T-helper 2 cell treated with Interferon-gamma antibody and Interleukin-4, amounts not matched to agents 5 μg/mL and 100 μg/mL, for 36 hours (primary cell): Measurements from ENCODE around the gene OGFOD3.
"Not testable (repeated sequence)": the region's sequence is repeated elsewhere in the genome, so short reads cannot be mapped to it uniquely, and the experiment has no call there.

ENCODE experiments used
- DNase-seq: peaks from one replicate; pipeline ENCODE4 v3.0.0; 2021; ENCODE audit warnings: low spot score
- H3K27ac Mint-ChIP-seq: one replicate; pipeline ENCODE4 v1.8.0; 2021; ENCODE audit warnings: mild to moderate bottlenecking, mixed read lengths
- H3K27me3 Mint-ChIP-seq: one replicate; pipeline ENCODE4 v1.8.0; 2021; ENCODE audit warnings: low read depth, mixed read lengths
- H3K36me3 Mint-ChIP-seq: one replicate; pipeline ENCODE4 v1.8.0; 2021; ENCODE audit warnings: low read depth, mixed read lengths
- H3K4me1 Mint-ChIP-seq: one replicate; pipeline ENCODE4 v1.8.0; 2021; ENCODE audit warnings: low read depth, mixed read lengths
- H3K4me3 Mint-ChIP-seq: one replicate; pipeline ENCODE4 v1.8.0; 2022; ENCODE audit warnings: mild to moderate bottlenecking, moderate library complexity, mixed read lengths
- H3K9me3 Mint-ChIP-seq: one replicate; pipeline ENCODE4 v1.8.0; 2021; ENCODE audit warnings: mixed read lengths

Gene OGFOD3

GRCh38 chr17:82453151-82453550, 34.8 kb upstream of the OGFOD3 start:
- H3K27me3 Mint-ChIP-seq, H3K4me3 Mint-ChIP-seq, H3K27ac Mint-ChIP-seq, H3K9me3 Mint-ChIP-seq, DNase-seq: not testable (repeated sequence)
- H3K36me3 Mint-ChIP-seq, result peaks cover 25% of the 10 kb centered on the region
- H3K4me1 Mint-ChIP-seq, result peaks cover 36% of the 10 kb centered on the region

GRCh38 chr17:82452162-82452561, 33.8 kb upstream of the OGFOD3 start:
- Mint-ChIP-seq H3K27ac (peak overlapping the region; percentile 92), H3K27me3 (no peaks in the 10 kb centered on the region), H3K36me3 (peaks cover 27% of the 10 kb centered on the region), H3K4me3 (peak overlapping the region; percentile 92), H3K9me3 (peaks cover 8% of the 10 kb centered on the region), H3K4me1 (peaks cover 30% of the 10 kb centered on the region)
- DNase-seq, result no peak

- Mint-ChIP-seq H3K27me3 (no peaks in the 10 kb centered on the region), H3K27ac (peak within 1 kb of the TSS; percentile 92), H3K4me1 (peaks cover 24% of the 10 kb centered on the region), H3K4me3 (peak within 1 kb of the TSS; percentile 92), H3K36me3 (peaks cover 29% of the 10 kb centered on the region), H3K9me3 (peaks cover 8% of the 10 kb centered on the region)
- DNase-seq, result peak; percentile 92
Observed at GRCh38 chr17:82450357-82451106, 32.1 kb upstream of the OGFOD3 start, which contains the start of gene CYBC1. TSS of gene CYBC1 (minus strand) at chr17:82450752. CDS start at chr17:82449254, 1,498 bp downstream.

DNA sequence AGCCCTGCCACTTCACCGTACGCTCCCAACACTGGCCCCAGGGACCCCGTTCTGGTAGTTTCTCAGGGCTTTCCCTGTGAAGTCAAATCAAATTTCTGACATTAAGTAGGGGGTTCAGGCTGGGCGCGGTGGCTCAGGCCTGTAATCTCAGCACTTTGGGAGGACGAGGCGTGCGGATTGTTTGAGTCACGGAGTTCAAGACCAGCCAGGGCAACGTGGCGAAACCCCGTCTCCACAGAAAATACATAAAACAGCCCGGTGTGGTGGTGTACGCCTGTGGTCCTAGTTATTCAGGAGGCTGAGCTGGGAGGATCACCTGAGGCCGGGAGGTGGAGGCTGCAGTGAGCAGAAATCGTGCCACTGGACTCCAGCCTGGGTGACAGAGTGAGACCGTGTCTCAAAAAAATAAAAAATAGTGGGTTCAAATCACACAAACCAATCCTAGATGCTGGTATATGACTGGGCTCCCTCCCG, 31.5 kb upstream of the OGFOD3 start:
- no peak for DNase-seq
- H3K27me3 Mint-ChIP-seq, result no peaks in the 10 kb centered on the region
- H3K4me3 Mint-ChIP-seq, result peak overlapping the region; percentile 92
- H3K36me3 Mint-ChIP-seq, result peaks cover 29% of the 10 kb centered on the region
- peaks cover 24% of the 10 kb centered on the region for H3K4me1 Mint-ChIP-seq
- peaks cover 8% of the 10 kb centered on the region for H3K9me3 Mint-ChIP-seq
- peak overlapping the region; percentile 92 for H3K27ac Mint-ChIP-seq

DNA sequence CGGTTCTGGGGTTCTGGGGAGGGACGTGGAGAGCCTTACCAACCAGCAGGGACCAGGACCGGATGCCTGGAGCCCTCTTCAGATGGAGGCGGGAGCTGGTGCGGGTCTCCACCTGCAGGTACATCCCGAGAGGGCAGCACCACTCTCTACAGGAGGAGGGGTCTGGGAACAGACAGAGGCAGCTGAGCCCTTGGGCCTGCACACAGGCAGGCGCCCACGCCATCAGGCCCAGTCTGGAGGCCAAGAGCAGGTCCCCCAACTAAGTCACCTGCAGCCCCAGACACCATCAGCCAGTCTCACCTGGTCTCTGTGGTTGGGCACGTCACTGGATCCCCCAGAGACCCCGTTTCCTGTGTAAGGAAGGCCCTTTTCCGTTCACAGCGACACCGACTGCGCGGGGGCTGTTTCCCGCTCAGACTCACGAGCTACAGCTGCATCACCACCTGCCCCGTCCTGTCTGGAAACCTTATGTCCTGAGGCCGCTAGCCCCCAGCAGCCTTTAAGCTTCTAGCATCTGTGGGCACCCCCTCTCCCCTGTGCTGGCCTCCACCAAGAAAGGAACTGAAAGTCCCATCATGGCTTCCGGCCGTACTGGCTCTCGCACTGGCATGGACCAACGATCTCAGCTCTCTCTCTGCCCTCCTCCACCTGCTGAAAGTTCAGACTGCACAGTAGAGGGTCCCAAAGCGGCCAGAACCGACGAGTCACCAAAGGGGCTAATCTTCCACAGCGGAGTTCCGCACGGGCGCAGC, 30.9 kb upstream of the OGFOD3 start:
- peak overlapping the region; percentile 92 for H3K27ac Mint-ChIP-seq
- peak; percentile 64 for DNase-seq
- peak overlapping the region; percentile 92 for H3K4me3 Mint-ChIP-seq
- peaks cover 24% of the 10 kb centered on the region for H3K4me1 Mint-ChIP-seq
- peaks cover 29% of the 10 kb centered on the region for H3K36me3 Mint-ChIP-seq
- no peaks in the 10 kb centered on the region for H3K27me3 Mint-ChIP-seq
- peaks cover 8% of the 10 kb centered on the region for H3K9me3 Mint-ChIP-seq

- H3K4me1 Mint-ChIP-seq, result peaks cover 24% of the 10 kb centered on the region
- peak overlapping the region; percentile 66 for H3K4me3 Mint-ChIP-seq
- peaks cover 30% of the 10 kb centered on the region for H3K36me3 Mint-ChIP-seq
- H3K9me3 Mint-ChIP-seq, result peaks cover 5% of the 10 kb centered on the region
- no peaks in the 10 kb centered on the region for H3K27me3 Mint-ChIP-seq
- no peak for DNase-seq
- peak overlapping the region; percentile 77 for H3K27ac Mint-ChIP-seq
Observed at GRCh38 chr17:82447876-82448275, 29.5 kb upstream of the OGFOD3 start.

DNA sequence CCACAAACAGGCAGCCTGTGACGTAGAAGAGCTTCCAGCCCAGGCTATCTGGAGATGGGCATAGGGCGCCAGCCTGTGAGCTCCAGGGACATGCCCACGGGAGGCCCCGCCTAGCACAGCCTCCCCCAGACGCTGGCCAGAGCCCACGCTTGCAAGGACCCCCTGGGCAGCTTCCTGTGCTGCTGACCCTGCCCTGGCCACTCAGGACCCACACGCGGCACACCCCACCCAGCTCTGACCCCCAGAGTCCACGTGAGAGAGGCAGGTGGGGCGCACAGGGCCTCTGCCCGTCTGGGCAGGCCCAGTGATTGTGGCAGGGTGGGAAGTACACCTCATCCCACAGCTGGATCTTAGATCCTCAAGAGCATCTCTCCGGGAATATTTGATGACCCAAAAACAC, 28.3 kb upstream of the OGFOD3 start:
- Mint-ChIP-seq H3K4me1 (peaks cover 14% of the 10 kb centered on the region), H3K27me3 (no peaks in the 10 kb centered on the region), H3K27ac (peak overlapping the region; percentile 41), H3K36me3 (peaks cover 24% of the 10 kb centered on the region), H3K4me3 (peak overlapping the region; percentile 18), H3K9me3 (no peaks in the 10 kb centered on the region)
- DNase-seq, result no peak

GRCh38 chr17:82446124-82446523, 27.7 kb upstream of the OGFOD3 start:
- peaks cover 27% of the 10 kb centered on the region for H3K36me3 Mint-ChIP-seq

GRCh38 chr17:82445542-82445941, 27.2 kb upstream of the OGFOD3 start:
- DNase-seq, result no peak
- Mint-ChIP-seq H3K4me1 (peaks cover 5% of the 10 kb centered on the region), H3K27me3 (no peaks in the 10 kb centered on the region), H3K27ac (no peak overlapping the region), H3K9me3 (no peaks in the 10 kb centered on the region), H3K4me3 (no peak overlapping the region), H3K36me3 (peaks cover 28% of the 10 kb centered on the region)

More at GRCh38 chr17:82446124-82446523, 27.7 kb upstream of the OGFOD3 start:
- no peaks in the 10 kb centered on the region for H3K27me3 Mint-ChIP-seq
- H3K27ac Mint-ChIP-seq, result no peak overlapping the region
- no peaks in the 10 kb centered on the region for H3K9me3 Mint-ChIP-seq
- H3K4me3 Mint-ChIP-seq, result peak overlapping the region; percentile 9
- no peak for DNase-seq
- H3K4me1 Mint-ChIP-seq, result peaks cover 9% of the 10 kb centered on the region

DNA sequence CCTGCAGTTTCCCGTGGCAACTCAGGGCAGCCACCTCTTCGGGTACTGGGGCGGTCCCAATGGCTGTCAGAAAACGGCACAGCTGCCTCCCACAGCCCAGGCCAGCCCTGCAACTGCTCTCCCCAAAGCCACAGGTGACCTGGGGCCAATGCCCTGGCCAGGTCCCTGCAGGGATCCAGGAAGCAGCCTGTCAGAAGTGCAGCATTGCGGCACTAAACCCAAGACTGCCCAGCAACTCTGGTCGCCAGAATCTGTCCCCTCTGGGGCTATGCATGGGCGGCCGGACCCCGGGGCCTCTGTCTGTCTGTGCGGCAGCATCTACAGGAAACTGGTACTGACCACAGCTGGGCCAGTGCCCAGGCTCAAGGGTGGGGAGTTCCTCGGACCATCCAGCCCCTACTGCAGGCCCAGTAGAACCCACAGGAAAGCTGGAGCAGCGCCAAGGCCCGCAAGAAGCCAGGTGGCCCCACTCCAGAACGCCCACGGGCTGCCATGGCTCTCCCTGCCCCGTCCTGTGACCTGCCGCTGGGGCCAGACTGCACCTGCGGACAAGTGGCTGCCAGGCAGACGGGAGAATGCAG, 26.6 kb upstream of the OGFOD3 start:
- Mint-ChIP-seq H3K27me3 (no peaks in the 10 kb centered on the region), H3K4me1 (peaks cover 5% of the 10 kb centered on the region), H3K27ac (no peak overlapping the region), H3K4me3 (no peak overlapping the region), H3K9me3 (no peaks in the 10 kb centered on the region), H3K36me3 (peaks cover 31% of the 10 kb centered on the region)
- no peak for DNase-seq

- no peak overlapping the region for H3K4me3 Mint-ChIP-seq
Observed at GRCh38 chr17:82444284-82444893, 26.0 kb upstream of the OGFOD3 start.

DNA sequence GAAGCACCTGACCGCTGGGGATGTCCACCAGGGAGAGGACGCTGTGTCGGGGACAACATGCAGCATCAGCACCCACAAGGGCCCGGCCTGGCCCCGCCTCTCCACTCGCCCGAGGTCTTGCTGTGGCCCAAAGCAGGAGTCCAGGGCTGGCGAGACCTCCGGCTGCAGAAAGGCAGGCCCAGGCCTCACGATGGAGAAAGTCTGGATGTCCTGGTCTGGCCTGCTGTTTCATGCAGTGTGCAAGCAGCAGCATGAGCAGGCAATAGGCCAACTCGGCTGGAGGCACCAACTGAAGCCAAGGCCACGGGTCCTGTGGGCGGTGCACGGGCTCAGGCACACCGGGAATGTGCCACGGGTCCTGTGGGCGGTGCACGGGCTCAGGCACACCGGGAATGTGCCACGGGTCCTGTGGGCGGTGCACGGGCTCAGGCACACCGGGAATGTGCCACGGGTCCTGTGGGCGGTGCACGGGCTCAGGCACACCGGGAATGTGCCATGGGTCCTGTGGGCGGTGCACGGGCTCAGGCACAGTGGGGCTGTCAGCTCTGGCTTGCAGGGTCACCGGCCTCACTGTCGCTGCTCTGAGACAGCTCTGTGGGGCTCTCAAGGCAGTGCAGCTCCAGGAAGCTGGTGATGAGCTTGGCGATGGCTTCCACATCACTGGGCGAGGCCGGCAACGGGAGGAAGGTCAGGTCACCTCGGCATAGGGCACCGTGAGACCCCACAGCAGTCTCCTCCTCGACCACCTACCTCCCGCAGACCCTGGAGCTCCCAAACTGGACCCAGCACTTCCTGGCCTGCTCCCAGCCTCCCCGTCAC, 25.3 kb upstream of the OGFOD3 start:
- H3K4me1 Mint-ChIP-seq, result peaks cover 2% of the 10 kb centered on the region
- H3K4me3 Mint-ChIP-seq, result no peak overlapping the region

More at GRCh38 chr17:82444284-82444893, 26.0 kb upstream of the OGFOD3 start:
- no peak for DNase-seq
- H3K9me3 Mint-ChIP-seq, result no peaks in the 10 kb centered on the region
- no peaks in the 10 kb centered on the region for H3K27me3 Mint-ChIP-seq
- H3K36me3 Mint-ChIP-seq, result peaks cover 25% of the 10 kb centered on the region
- no peak overlapping the region for H3K27ac Mint-ChIP-seq
- peaks cover 5% of the 10 kb centered on the region for H3K4me1 Mint-ChIP-seq

More for the DNA sequence above, 25.3 kb upstream of the OGFOD3 start:
- H3K27ac Mint-ChIP-seq, result no peak overlapping the region
- no peaks in the 10 kb centered on the region for H3K27me3 Mint-ChIP-seq
- H3K9me3 Mint-ChIP-seq, result no peaks in the 10 kb centered on the region
- H3K36me3 Mint-ChIP-seq, result peaks cover 20% of the 10 kb centered on the region
- no peak for DNase-seq
